ENCODE data around the gene GOLGA6A.
"Not testable (repeated sequence)": the region's sequence is repeated elsewhere in the genome, so short reads cannot be mapped to it uniquely, and the experiment has no call there.

The GOLGA6A gene

GRCh38 chr15:74082450-74082849 is at the start of gene GOLGA6A:
GOLGA6A (minus strand) TSS chr15:74082550; CDS start chr15:74082509, 41 bp downstream.
- not testable (repeated sequence) for TF ChIP-seq CTCF (IDR thresholded peaks at IDR 0.05)

GRCh38 chr15:74131628-74132413 is 49.5 kb upstream of the GOLGA6A start:
- no peak for TF ChIP-seq CTCF (IDR thresholded peaks at IDR 0.05)

GRCh38 chr15:74130849-74131627 is 48.7 kb upstream of the GOLGA6A start:
- no peak for TF ChIP-seq CTCF (IDR thresholded peaks at IDR 0.05)

GRCh38 chr15:74130155-74130848 is 48.0 kb upstream of the GOLGA6A start, which contains the start of gene ISLR2:
ISLR2 (plus strand) TSS chr15:74130586; CDS start chr15:74132755, 2,169 bp downstream.
- TF ChIP-seq CTCF (IDR thresholded peaks at IDR 0.05), result no peak

GRCh38 chr15:74129586-74130154 is 47.3 kb upstream of the GOLGA6A start:
- no peak for TF ChIP-seq CTCF (IDR thresholded peaks at IDR 0.05)

GRCh38 chr15:74128785-74129585 is 46.6 kb upstream of the GOLGA6A start:
- TF ChIP-seq CTCF (IDR thresholded peaks at IDR 0.05), result no peak

All from LNCAP (cell line).